Liver (tissue), 9 donors: ENCODE data around the gene PLEKHO1. TPM values are rescaled to one million over a fixed set of nuclear protein-coding genes. Genes with fewer than 3 reads are reported as not detected.
"Not testable (repeated sequence)": the region's sequence is repeated elsewhere in the genome, so short reads cannot be mapped to it uniquely, and the experiment has no call there.

Experiments
- DNase-seq: peaks from one replicate; pipeline ENCODE4 v3.0.0-alpha.2; 2017; ENCODE audit warnings: low spot score
- H3K27ac ChIP-seq, 2 donors: one replicate each; pipeline ENCODE4 v1.7.0; 2013; ENCODE audit warnings: inconsistent platforms in 2 of 2, low read length in 2 of 2, control low read depth in 1 of 2, low read depth in 1 of 2, mild to moderate bottlenecking in 1 of 2
- H3K27me3 ChIP-seq, 4 donors: one replicate each; pipeline versions ENCODE4 v1.6.1 to v1.7.0; 2013; ENCODE audit warnings: low read length in 3 of 4, inconsistent platforms in 1 of 4, mild to moderate bottlenecking in 1 of 4, moderate library complexity in 1 of 4; ENCODE audit not compliant: control insufficient read depth in 4 of 4, insufficient read depth in 4 of 4
- H3K36me3 ChIP-seq, 4 donors: one replicate each; pipeline versions ENCODE4 v1.6.1 to v1.7.0; 2013; ENCODE audit warnings: low read length in 3 of 4, mild to moderate bottlenecking in 3 of 4, low read depth in 1 of 4, moderate library complexity in 1 of 4; ENCODE audit not compliant: control insufficient read depth in 4 of 4, insufficient read depth in 3 of 4
- H3K4me1 ChIP-seq, 4 donors: one replicate each; pipeline versions ENCODE4 v1.6.1 to v1.7.0; 2013; ENCODE audit warnings: low read length in 3 of 4, mild to moderate bottlenecking in 3 of 4, moderate library complexity in 1 of 4; ENCODE audit not compliant: control insufficient read depth in 4 of 4, insufficient read depth in 4 of 4
- H3K4me3 ChIP-seq, 3 donors: one replicate each; pipeline versions ENCODE4 v1.6.1 to v1.7.0; 2013; ENCODE audit warnings: low read length in 3 of 3, control low read depth in 1 of 3, low read depth in 1 of 3, mild to moderate bottlenecking in 1 of 3
- H3K9ac ChIP-seq, 2 donors: one replicate each; pipeline ENCODE4 v1.7.0; 2013; ENCODE audit warnings: low read length in 2 of 2, mild to moderate bottlenecking in 2 of 2, moderate library complexity in 2 of 2, control low read depth in 1 of 2, low read depth in 1 of 2
- H3K9me3 ChIP-seq, 4 donors: one replicate each; pipeline versions ENCODE4 v1.6.1 to v1.7.0; 2013; ENCODE audit warnings: low read length in 3 of 4; ENCODE audit not compliant: control insufficient read depth in 4 of 4
- CTCF ChIP-seq: fragments of 150-350 bp; IDR thresholded peaks from 2 replicates; pipeline ENCODE4 v1.5.1; 2017; ENCODE audit warnings: improper control_type of control experiment, low read depth, low read length; ENCODE audit not compliant: missing input control
- EGR1 ChIP-seq, 2 donors: IDR thresholded peaks; 2 replicates each; pipeline ENCODE4 v1.6.1; 2016 to 2018; ENCODE audit warnings: antibody characterized with exemption in 2 of 2, low read depth in 2 of 2
- FOXA2 ChIP-seq: IDR thresholded peaks from 2 replicates; pipeline ENCODE4 v1.6.1; 2016; ENCODE audit warnings: antibody characterized with exemption
- HNF4A ChIP-seq, 2 donors: conservative IDR thresholded peaks; 2 replicates each; pipeline ENCODE4 v1.6.1; 2016; ENCODE audit warnings: antibody characterized with exemption in 2 of 2, mild to moderate bottlenecking in 2 of 2
- JUND ChIP-seq, 2 donors: IDR thresholded peaks; 2 replicates each; pipeline ENCODE4 v1.6.1; 2016; ENCODE audit warnings: antibody characterized with exemption in 2 of 2
- RAD21 ChIP-seq, 2 donors: IDR thresholded peaks; 2 replicates each; pipeline ENCODE4 v1.6.1; 2016; ENCODE audit warnings: antibody characterized with exemption in 2 of 2, mild to moderate bottlenecking in 2 of 2
- ZBTB33 ChIP-seq: IDR thresholded peaks from 2 replicates; pipeline ENCODE4 v1.6.1; 2016; ENCODE audit warnings: antibody characterized with exemption
- WGBS: extraction: QIAGEN DNeasy Blood & Tissue Kit; methylation state at CpG from one replicate; pipeline ENCODE4 v1.1.7; 2013; 5-methylcytosine and 5-hydroxymethylcytosine counted together
- polyA plus RNA-seq, 2 donors: library from polyadenylated mRNA; stranded (reverse) in 1 of 2; unstranded in 1 of 2; fragments of 200-250 nt in 1 of 2; fragments of >200 nt in 1 of 2; fragmentation: Nextera tagmentation in 1 of 2; extraction: Ambion mirVana in 1 of 2; gene quantifications; one replicate each; pipeline versions ENCODE4 v1.2.1 to v1.2.3, GENCODE V29; 2013 to 2015
- total RNA-seq, 2 donors: library from RNA; depleted of rRNA; stranded (reverse); fragments of >200 nt; gene quantifications; one replicate each; pipeline ENCODE4 v1.2.3, GENCODE V29; 2014
- donor health status: healthy.
- donor health status: healthy.
- donor health status: healthy.
- donor health status: healthy.
- donor health status: healthy.

PLEKHO1 gene
- total and polyA plus RNA-seq, 4 donors = 3.5 to 8.8 (median 6.0) TPM

- TF ChIP-seq HNF4A (conservative IDR thresholded peaks at IDR 0.05) = no peak
- TF ChIP-seq FOXA2 = no peak
- H3K9me3 ChIP-seq = no peaks in the 10 kb centered on the region
- DNase-seq = no peak
- no peaks in the 10 kb centered on the region for H3K36me3 ChIP-seq
- no peaks in the 10 kb centered on the region for H3K4me1 ChIP-seq
- H3K9ac ChIP-seq = no peak overlapping the region
- H3K4me3 ChIP-seq = no peak overlapping the region
- WGBS = 80% methylated on average over 1 of the region's 1 CpG
- no peak overlapping the region for H3K27ac ChIP-seq
- no peaks in the 10 kb centered on the region for H3K27me3 ChIP-seq
Measured at GRCh38 chr1:150196417-150196816, 46.7 kb downstream of the PLEKHO1 start.

- peaks cover 0 to 5% (median 0%) of the 10 kb centered on the region in 4 donors for H3K4me1 ChIP-seq
- no peak for TF ChIP-seq CTCF
- no peak for TF ChIP-seq EGR1 (IDR thresholded peaks at IDR 0.05; ENCODE audit: low read depth in 2 of 2)
- TF ChIP-seq JUND (IDR thresholded peaks at IDR 0.05) = no peak
- no peak for TF ChIP-seq RAD21 (IDR thresholded peaks at IDR 0.05)
- TF ChIP-seq ZBTB33 = no peak
- TF ChIP-seq HNF4A (conservative IDR thresholded peaks at IDR 0.05) = peak; percentile 28 to 68
- H3K9me3 ChIP-seq = no peaks in the 10 kb centered on the region
- no peak overlapping the region for H3K9ac ChIP-seq
- H3K4me3 ChIP-seq = no peak overlapping the region
- no peaks in the 10 kb centered on the region for H3K27me3 ChIP-seq
- WGBS = 61% methylated on average over 7 of the region's 7 CpGs
- no peaks in the 10 kb centered on the region for H3K36me3 ChIP-seq
- H3K27ac ChIP-seq = no peak overlapping the region
- no peak for DNase-seq
Measured at GRCh38 chr1:150207281-150207971, 57.7 kb downstream of the PLEKHO1 start.

- H3K27ac ChIP-seq, H3K36me3 ChIP-seq, DNase-seq, H3K9me3 ChIP-seq, H3K9ac ChIP-seq, H3K27me3 ChIP-seq, H3K4me3 ChIP-seq, H3K4me1 ChIP-seq: not testable (repeated sequence)
- WGBS = 89% methylated on average over 6 of the region's 6 CpGs
Measured at GRCh38 chr1:150208460-150208859, 58.7 kb downstream of the PLEKHO1 start.

Other genes starting within 250 kb of the PLEKHO1 start
- under 1 TPM; 0.25 to 0.51 TPM for gene SV2A, start 232.1 kb upstream of the PLEKHO1 start, total RNA-seq
- gene SV2A, start 232.1 kb upstream of the PLEKHO1 start, polyA plus RNA-seq = under 1 TPM; 0.13 to 0.23 TPM
- gene SF3B4, start 222.1 kb upstream of the PLEKHO1 start, total RNA-seq = 10 to 100 TPM in 1 of 2 donors, 1 to 10 TPM in 1; 6.3 to 10.1 TPM
- gene SF3B4, start 222.1 kb upstream of the PLEKHO1 start, polyA plus RNA-seq = 10 to 100 TPM; 15.0 to 16.6 TPM
- gene MTMR11, start 213.0 kb upstream of the PLEKHO1 start, total RNA-seq = 1 to 10 TPM; 1.6 to 1.9 TPM
- gene MTMR11, start 213.0 kb upstream of the PLEKHO1 start, polyA plus RNA-seq = 1 to 10 TPM; 1.5 to 2.1 TPM
- 10 to 100 TPM in 1 of 2 donors, 1 to 10 TPM in 1; 8.6 to 19.2 TPM for gene OTUD7B, start 139.2 kb upstream of the PLEKHO1 start, total RNA-seq
- gene OTUD7B, start 139.2 kb upstream of the PLEKHO1 start, polyA plus RNA-seq = 1 to 10 TPM; 2.1 to 5.2 TPM
- gene VPS45, start 82.1 kb upstream of the PLEKHO1 start, total RNA-seq = 10 to 100 TPM; 12.1 to 24.2 TPM
- gene VPS45, start 82.1 kb upstream of the PLEKHO1 start, polyA plus RNA-seq = 10 to 100 TPM in 1 of 2 donors, 1 to 10 TPM in 1; 7.7 to 16.2 TPM
- 10 to 100 TPM in 1 of 2 donors, 1 to 10 TPM in 1; 8.8 to 40.6 TPM for gene ANP32E, start 86.2 kb downstream of the PLEKHO1 start, total RNA-seq
- 10 to 100 TPM; 10.5 to 41.5 TPM for gene ANP32E, start 86.2 kb downstream of the PLEKHO1 start, polyA plus RNA-seq
- 1 to 10 TPM in 1 of 2 donors, under 1 TPM in 1; 0.42 to 2.7 TPM for gene CA14, start 107.9 kb downstream of the PLEKHO1 start, total RNA-seq
- gene CA14, start 107.9 kb downstream of the PLEKHO1 start, polyA plus RNA-seq = 1 to 10 TPM in 1 of 2 donors, under 1 TPM in 1; 0.22 to 2.0 TPM
- 10 to 100 TPM; 48.9 to 65.3 TPM for gene APH1A, start 119.1 kb downstream of the PLEKHO1 start, total RNA-seq
- gene APH1A, start 119.1 kb downstream of the PLEKHO1 start, polyA plus RNA-seq = 10 to 100 TPM; 25.1 to 93.6 TPM
- gene C1orf54, start 122.9 kb downstream of the PLEKHO1 start, total RNA-seq = 10 to 100 TPM in 1 of 2 donors, 1 to 10 TPM in 1; 2.3 to 10.8 TPM
- gene C1orf54, start 122.9 kb downstream of the PLEKHO1 start, polyA plus RNA-seq = 1 to 10 TPM; 3.3 to 5.6 TPM
- gene CIART, start 132.6 kb downstream of the PLEKHO1 start, total RNA-seq = 1 to 10 TPM in 1 of 2 donors, under 1 TPM in 1; 0.51 to 1.8 TPM
- gene CIART, start 132.6 kb downstream of the PLEKHO1 start, polyA plus RNA-seq = 1 to 10 TPM; 2.0 to 7.1 TPM
- gene MRPS21, start 143.9 kb downstream of the PLEKHO1 start, total RNA-seq = 10 to 100 TPM; 15.0 to 16.7 TPM
- gene MRPS21, start 143.9 kb downstream of the PLEKHO1 start, polyA plus RNA-seq = 10 to 100 TPM; 29.1 to 56.5 TPM
- 10 to 100 TPM; 16.7 to 32.8 TPM for gene PRPF3, start 171.6 kb downstream of the PLEKHO1 start, total RNA-seq
- 10 to 100 TPM in 1 of 2 donors, 1 to 10 TPM in 1; 9.9 to 14.9 TPM for gene PRPF3, start 171.6 kb downstream of the PLEKHO1 start, polyA plus RNA-seq
- 1 to 10 TPM; 8.8 to 9.7 TPM for gene RPRD2, start 214.2 kb downstream of the PLEKHO1 start, total RNA-seq
- 1 to 10 TPM; 5.4 to 7.2 TPM for gene RPRD2, start 214.2 kb downstream of the PLEKHO1 start, polyA plus RNA-seq